Astrocyte (in vitro differentiated cells and primary cell): ENCODE results near the gene CMSS1. TPM values are rescaled to one million over a fixed set of nuclear protein-coding genes. Genes with fewer than 3 reads are reported as not detected.

Experiments used
- DNase-seq: peaks from one replicate; pipeline ENCODE4 v3.0.0-alpha.2; 2010; ENCODE audit warnings: low read depth
- FAIRE-seq: peaks from 2 replicates; lab custom pipeline; 2011; peaks lifted over from hg19 to GRCh38; lab: Jason Lieb, UNC
- H2AFZ ChIP-seq: 2 replicates; pipeline ENCODE4 v1.6.0; 2012; ENCODE audit warnings: low read depth, low read length, inconsistent platforms
- H3K27ac ChIP-seq: 2 replicates; pipeline ENCODE4 v1.5.1; 2011; ENCODE audit warnings: low read depth, low read length, inconsistent platforms
- H3K27me3 ChIP-seq: 2 replicates; pipeline ENCODE4 v1.6.0; 2011; ENCODE audit warnings: low read length, inconsistent platforms; ENCODE audit not compliant: insufficient read depth
- H3K36me3 ChIP-seq: 2 replicates; pipeline ENCODE4 v1.5.1; 2011; ENCODE audit warnings: low read length, inconsistent platforms; ENCODE audit not compliant: insufficient read depth
- H3K4me1 ChIP-seq: 2 replicates; pipeline ENCODE4 v1.5.1; 2011; ENCODE audit warnings: low read length, inconsistent platforms; ENCODE audit not compliant: insufficient read depth
- H3K4me2 ChIP-seq: 2 replicates; pipeline ENCODE4 v1.6.0; 2012; ENCODE audit warnings: low read length, inconsistent platforms
- H3K4me3 ChIP-seq: 2 replicates; pipeline ENCODE4 v1.5.1; 2011; ENCODE audit warnings: low read depth, mild to moderate bottlenecking, low read length, inconsistent platforms; ENCODE audit not compliant: insufficient read depth
- H3K79me2 ChIP-seq: 2 replicates; pipeline ENCODE4 v1.6.0; 2012; ENCODE audit warnings: mild to moderate bottlenecking, low read length, inconsistent platforms; ENCODE audit not compliant: insufficient read depth
- H3K9ac ChIP-seq: 2 replicates; pipeline ENCODE4 v1.6.0; 2012; ENCODE audit warnings: mild to moderate bottlenecking, low read length, inconsistent platforms
- H3K9me3 ChIP-seq: 2 replicates; pipeline ENCODE4 v1.5.1; 2012; ENCODE audit warnings: low read depth, mild to moderate bottlenecking, low read length, inconsistent platforms; ENCODE audit not compliant: insufficient read depth
- H4K20me1 ChIP-seq: 2 replicates; pipeline ENCODE4 v1.6.0; 2012; ENCODE audit warnings: low read length, inconsistent platforms; ENCODE audit not compliant: insufficient read depth
- H3K27ac Mint-ChIP-seq: one replicate; pipeline ENCODE4 v1.8.0; 2021; ENCODE audit warnings: mild to moderate bottlenecking, mixed read lengths; ENCODE audit not compliant: unreplicated experiment
- H3K27me3 Mint-ChIP-seq: one replicate; pipeline ENCODE4 v1.8.0; 2021; ENCODE audit warnings: low read depth, mixed read lengths; ENCODE audit not compliant: unreplicated experiment
- H3K36me3 Mint-ChIP-seq: one replicate; pipeline ENCODE4 v1.8.0; 2021; ENCODE audit warnings: low read depth, mixed read lengths; ENCODE audit not compliant: unreplicated experiment
- H3K4me1 Mint-ChIP-seq: one replicate; pipeline ENCODE4 v1.8.0; 2021; ENCODE audit warnings: low read depth, mixed read lengths; ENCODE audit not compliant: unreplicated experiment
- H3K4me3 Mint-ChIP-seq: one replicate; pipeline ENCODE4 v1.8.0; 2021; ENCODE audit warnings: mild to moderate bottlenecking, moderate library complexity, mixed read lengths; ENCODE audit not compliant: unreplicated experiment
- H3K9me3 Mint-ChIP-seq: one replicate; pipeline ENCODE4 v1.8.0; 2021; ENCODE audit warnings: mild to moderate bottlenecking, mixed read lengths; ENCODE audit not compliant: unreplicated experiment
- CTCF ChIP-seq: IDR thresholded peaks from 2 replicates; pipeline ENCODE4 v1.5.1; 2011; ENCODE audit warnings: low read depth, mild to moderate bottlenecking, inconsistent platforms, low read length, moderate library complexity; ENCODE audit not compliant: insufficient read depth
- EZH2 ChIP-seq: IDR thresholded peaks from 2 replicates; pipeline ENCODE4 v1.6.1; 2012; ENCODE audit warnings: mild to moderate bottlenecking, low read length, inconsistent platforms; ENCODE audit not compliant: insufficient read depth
- total RNA-seq: library from RNA; stranded (reverse); gene quantifications from 2 replicates; pipeline ENCODE4 v1.2.1, GENCODE V29; 2021

CMSS1 gene
- total RNA-seq, 1 donor from 2014 or later = 12.5 TPM

- H4K20me1 ChIP-seq = no peaks in the 10 kb centered on the region
- no peak overlapping the region for H3K27ac Mint-ChIP-seq
- TF ChIP-seq EZH2 = no peak
- no peak for TF ChIP-seq CTCF
- H3K27me3 ChIP-seq = no peaks in the 10 kb centered on the region
- peaks cover 51% of the 10 kb centered on the region for H3K4me1 Mint-ChIP-seq
- no peaks in the 10 kb centered on the region for H3K36me3 ChIP-seq
- DNase-seq (no peak), FAIRE-seq (no peak)
- no peaks in the 10 kb centered on the region for H3K27me3 Mint-ChIP-seq
- H3K9me3 Mint-ChIP-seq = no peaks in the 10 kb centered on the region
- no peak overlapping the region for H3K4me3 Mint-ChIP-seq
- no peaks in the 10 kb centered on the region for H3K9me3 ChIP-seq
- peaks cover 15% of the 10 kb centered on the region for H3K4me1 ChIP-seq
- no peak overlapping the region for H3K27ac ChIP-seq
- no peak overlapping the region for H3K4me2 ChIP-seq
- H3K4me3 ChIP-seq = no peak overlapping the region
- H3K79me2 ChIP-seq = no peaks in the 10 kb centered on the region
- no peaks in the 10 kb centered on the region for H3K36me3 Mint-ChIP-seq
- H2AFZ ChIP-seq = no peak overlapping the region
- H3K9ac ChIP-seq = no peak overlapping the region
These were observed 266.6 kb downstream of the CMSS1 start for GRCh38 chr3:100084100-100084806.

GRCh38 chr3:100086401-100086800 is 268.7 kb downstream of the CMSS1 start:
- Mint-ChIP-seq H3K4me1 (peaks cover 55% of the 10 kb centered on the region), H3K36me3 (no peaks in the 10 kb centered on the region), H3K9me3 (no peaks in the 10 kb centered on the region), H3K27ac (peak overlapping the region; percentile 23), H3K27me3 (no peaks in the 10 kb centered on the region), H3K4me3 (no peak overlapping the region)
- Histone ChIP-seq H3K9me3 (no peaks in the 10 kb centered on the region), H3K36me3 (no peaks in the 10 kb centered on the region), H3K4me3 (no peak overlapping the region), H3K27ac (peak overlapping the region; percentile 19), H4K20me1 (no peaks in the 10 kb centered on the region), H3K4me2 (peak overlapping the region; percentile 61), H3K9ac (no peak overlapping the region), H2AFZ (no peak overlapping the region), H3K4me1 (peaks cover 19% of the 10 kb centered on the region), H3K27me3 (no peaks in the 10 kb centered on the region), H3K79me2 (no peaks in the 10 kb centered on the region)
- DNase-seq (no peak), FAIRE-seq (no peak)
- no peak for TF ChIP-seq EZH2
- TF ChIP-seq CTCF = no peak

GRCh38 chr3:100087198-100087597 is 269.5 kb downstream of the CMSS1 start:
- H3K4me2 ChIP-seq = peak overlapping the region; percentile 61
- no peak overlapping the region for H3K4me3 Mint-ChIP-seq
- FAIRE-seq (peak; percentile 62), DNase-seq (peak; percentile 88)
- H2AFZ ChIP-seq = no peak overlapping the region
- no peaks in the 10 kb centered on the region for H3K9me3 ChIP-seq
- TF ChIP-seq EZH2 (no peak), CTCF (no peak)
- H3K27ac Mint-ChIP-seq = peak overlapping the region; percentile 23
- peaks cover 48% of the 10 kb centered on the region for H3K4me1 Mint-ChIP-seq
- H3K9ac ChIP-seq = peak overlapping the region; percentile 53
- no peaks in the 10 kb centered on the region for H3K36me3 ChIP-seq
- H3K9me3 Mint-ChIP-seq = no peaks in the 10 kb centered on the region
- H3K27me3 Mint-ChIP-seq = no peaks in the 10 kb centered on the region
- peaks cover 19% of the 10 kb centered on the region for H3K4me1 ChIP-seq
- no peaks in the 10 kb centered on the region for H3K79me2 ChIP-seq
- no peak overlapping the region for H3K4me3 ChIP-seq
- H4K20me1 ChIP-seq = no peaks in the 10 kb centered on the region
- H3K27me3 ChIP-seq = no peaks in the 10 kb centered on the region
- peak overlapping the region; percentile 19 for H3K27ac ChIP-seq
- H3K36me3 Mint-ChIP-seq = no peaks in the 10 kb centered on the region
